ENCODE results near the gene MTAP.
"Not testable (repeated sequence)": the region's sequence is repeated elsewhere in the genome, so short reads cannot be mapped to it uniquely, and the experiment has no call there.

MTAP gene

DNA sequence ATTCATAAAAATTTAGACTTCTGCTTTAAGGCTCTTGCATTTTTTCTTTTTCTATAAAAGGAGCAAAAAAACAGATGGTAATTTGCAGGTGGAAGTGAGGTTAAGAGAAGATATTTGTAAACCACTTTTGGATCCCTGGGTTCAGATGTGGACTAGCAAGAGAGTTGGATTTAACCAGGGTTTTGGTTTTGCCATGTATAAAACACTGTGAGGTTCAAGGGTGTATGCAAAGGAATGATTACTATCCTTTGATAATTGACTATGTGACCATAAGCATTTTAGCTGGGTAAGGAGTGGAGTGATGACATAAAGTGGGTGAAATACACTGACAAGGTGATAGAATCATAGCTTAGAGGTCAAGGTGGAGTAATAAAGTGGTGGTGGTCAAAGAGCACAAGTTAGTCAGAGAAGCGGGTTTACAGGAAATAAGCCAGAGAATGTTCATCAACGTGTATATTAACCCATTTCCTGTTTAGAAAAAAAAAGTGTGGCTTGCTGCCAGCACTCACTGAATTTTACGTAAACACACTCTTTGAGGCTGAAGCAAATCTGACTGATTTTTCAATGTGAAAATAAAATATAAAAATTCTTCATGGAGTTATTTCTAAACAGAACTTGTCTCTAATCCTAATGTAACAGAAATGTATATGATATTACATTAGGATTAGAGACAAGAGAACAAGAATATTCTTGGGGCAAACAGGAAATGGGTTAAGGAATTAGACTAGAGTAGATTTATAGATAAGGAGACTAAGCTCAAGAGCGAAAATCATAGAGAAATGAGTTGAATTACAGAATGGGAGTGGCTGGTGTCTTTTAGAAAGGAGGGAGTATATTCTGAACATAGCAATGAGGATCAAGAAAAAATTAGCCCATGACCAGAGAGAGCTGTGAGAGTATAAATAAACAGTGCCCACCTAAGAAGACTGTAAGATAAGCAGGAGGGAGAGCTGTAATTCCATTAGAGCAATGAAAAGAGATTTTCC lies 117.2 kb downstream of the MTAP start:
- DNase-seq (ENCODE audit: low read depth): peak; percentile 14

DNA sequence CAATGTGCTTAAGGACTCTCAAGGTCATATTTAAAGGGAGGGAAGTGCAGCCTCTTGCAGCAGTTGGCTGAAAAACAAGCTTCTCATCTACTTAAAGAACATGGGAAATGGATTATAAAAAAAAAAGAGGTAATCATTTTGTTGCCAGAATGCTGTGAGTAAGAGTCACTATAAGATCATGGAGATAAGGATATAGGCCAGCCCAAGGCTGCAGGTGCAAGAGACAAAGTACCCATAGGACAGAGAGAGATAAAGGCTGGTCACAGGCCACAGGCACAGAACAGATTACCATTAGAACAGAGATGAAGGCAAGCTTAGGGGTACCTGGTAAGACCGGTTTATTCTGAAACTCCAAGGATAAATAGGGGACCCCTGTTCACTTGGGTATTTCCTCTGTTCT lies 121.3 kb downstream of the MTAP start:
- no peak for DNase-seq (ENCODE audit: low read depth)

DNA sequence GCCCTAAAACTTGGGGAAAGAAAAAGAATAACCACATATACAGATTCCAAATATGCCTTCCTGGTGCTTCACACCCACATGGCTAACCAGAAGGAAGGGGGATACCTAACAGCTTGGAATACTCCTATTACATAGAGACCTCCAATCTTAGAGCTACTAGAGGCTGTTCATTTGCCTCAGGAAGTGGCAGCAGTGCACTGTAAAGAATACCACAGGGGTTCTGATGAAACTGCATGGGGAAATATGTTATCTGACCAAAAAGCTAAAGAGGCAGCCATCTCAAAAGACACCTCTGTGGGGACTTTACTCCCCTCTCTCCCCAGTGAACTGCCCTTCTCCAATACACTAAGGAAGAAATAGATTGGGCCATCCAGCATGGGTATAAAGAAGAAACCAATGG lies 125.3 kb downstream of the MTAP start:
- DNase-seq (ENCODE audit: low read depth): no peak

DNA sequence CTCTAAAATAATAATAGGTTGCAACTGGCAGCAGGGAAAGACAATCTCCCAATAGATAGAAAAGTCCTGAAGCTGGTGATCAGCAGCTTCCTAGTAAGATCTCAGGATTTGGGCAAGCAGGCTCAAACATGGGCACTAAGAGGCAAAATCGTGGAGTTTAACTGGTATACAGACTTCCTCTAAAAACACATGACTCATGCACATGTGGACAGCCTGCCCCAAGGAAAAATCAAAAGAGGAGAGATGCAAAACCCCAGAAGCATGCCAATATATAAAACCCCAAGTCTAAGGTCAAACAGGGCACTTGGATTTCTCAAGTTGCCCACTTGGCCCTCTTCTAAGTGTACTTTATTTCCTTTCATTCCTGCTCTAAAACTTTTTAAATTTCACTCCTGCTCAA lies 129.0 kb downstream of the MTAP start:
- DNase-seq (ENCODE audit: low read depth): no peak

DNA sequence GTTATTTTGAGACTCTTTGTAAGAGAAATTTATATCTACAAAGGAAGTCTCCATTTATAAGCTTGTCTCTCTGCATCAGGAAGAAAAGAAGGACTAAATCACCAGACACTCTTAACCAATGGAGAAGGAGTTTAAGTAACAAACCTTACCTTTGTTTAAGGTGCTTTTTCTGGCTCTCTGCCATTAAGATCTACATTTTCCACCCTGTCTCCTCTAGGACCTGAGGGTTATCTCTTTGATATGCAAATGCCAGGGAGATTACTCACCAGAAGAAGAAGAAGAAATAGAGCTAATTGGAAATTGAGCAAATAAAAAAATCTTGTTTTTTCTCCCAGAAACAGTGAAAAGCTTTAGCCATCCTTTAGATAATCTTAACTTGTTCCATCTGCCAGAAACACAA lies 130.8 kb downstream of the MTAP start:
- no peak for DNase-seq (ENCODE audit: low read depth)

DNA sequence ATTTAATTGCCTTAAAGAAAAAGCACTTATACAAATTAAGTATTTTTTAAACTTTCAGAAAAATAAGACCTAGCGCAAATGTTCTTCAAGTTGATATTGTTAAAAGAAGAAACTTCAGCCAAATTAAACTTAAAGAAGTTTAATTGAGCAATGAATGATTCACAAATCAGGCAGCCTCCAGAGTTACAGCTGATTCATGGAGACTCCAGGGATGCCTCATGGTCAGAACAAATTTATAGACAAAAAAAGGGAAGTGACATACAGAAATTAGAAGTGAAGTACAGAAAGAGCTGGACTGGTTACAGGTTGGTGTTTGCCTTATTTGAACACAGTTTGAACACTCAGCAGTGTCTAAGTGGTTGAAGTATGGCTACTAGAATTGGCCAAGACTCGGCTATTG lies 131.4 kb downstream of the MTAP start:
- DNase-seq (ENCODE audit: low read depth): no peak

DNA sequence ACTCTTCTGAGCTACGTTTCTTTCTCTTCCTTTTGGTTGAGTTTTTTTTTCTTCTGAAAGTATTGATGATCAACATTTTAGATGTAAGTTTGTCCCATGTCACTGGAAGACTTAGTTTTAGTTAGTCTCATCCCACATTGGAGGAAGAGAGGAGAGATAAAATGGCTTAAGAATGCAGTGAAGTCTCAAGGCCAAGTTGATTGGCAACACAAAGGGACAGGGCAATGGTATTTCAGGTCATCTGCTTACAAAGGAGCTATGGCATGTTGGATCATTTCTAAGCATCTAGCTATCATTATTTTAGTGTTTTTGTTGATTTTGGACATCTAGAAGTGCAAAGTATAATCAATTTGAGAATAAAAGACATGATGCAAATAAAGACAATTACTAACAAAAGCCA lies 133.2 kb downstream of the MTAP start:
- no peak for DNase-seq (ENCODE audit: low read depth)

DNA sequence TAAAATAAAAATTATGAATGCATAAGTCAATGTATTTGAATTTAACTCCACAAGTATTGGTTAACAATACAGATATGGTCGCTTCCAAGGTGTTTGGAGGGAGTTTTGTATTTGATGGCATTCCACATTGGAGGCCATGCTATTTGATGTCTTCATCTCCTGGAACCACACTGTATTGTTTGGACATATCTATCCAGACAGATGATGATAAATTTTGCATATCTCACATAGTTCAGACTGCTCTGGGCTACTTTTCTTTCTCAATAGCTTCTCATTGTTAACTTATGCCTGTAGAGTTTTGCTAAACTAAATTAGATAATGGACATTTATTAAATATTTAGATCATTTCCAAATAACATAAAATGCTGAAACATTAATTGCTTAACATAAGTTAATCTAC lies 133.7 kb downstream of the MTAP start:
- no peak for DNase-seq (ENCODE audit: low read depth)

DNA sequence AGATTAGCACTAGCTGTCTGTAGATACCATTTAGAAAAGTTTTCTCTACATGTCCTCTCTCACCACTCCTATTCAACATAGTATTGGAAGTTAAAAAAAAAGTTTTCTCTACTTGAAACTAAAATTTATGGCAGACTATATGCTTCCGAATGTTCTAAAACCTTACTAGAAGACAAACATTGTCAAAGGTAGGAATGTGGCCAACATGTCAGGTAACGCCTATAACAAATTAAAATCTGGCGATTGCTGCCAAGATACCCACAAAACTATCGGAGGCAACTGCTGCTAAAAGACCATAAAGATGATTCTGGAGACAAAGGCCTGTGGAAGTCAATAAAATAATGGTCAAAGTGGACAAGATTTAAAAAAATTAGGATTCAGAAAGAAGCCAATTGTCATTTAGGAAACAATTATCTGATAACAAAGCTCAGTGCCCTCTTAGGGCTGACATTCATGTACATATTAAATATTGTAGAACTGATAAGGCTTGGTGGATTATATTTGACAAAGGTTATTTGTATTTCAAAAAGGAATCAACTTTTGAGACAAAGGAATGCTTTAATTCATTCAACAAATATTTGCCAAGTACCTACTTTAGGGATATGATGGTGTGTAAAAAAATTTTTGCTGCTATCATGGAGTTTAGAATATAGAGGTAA lies 139.0 kb downstream of the MTAP start:
- no peak for DNase-seq (ENCODE audit: low read depth)

DNA sequence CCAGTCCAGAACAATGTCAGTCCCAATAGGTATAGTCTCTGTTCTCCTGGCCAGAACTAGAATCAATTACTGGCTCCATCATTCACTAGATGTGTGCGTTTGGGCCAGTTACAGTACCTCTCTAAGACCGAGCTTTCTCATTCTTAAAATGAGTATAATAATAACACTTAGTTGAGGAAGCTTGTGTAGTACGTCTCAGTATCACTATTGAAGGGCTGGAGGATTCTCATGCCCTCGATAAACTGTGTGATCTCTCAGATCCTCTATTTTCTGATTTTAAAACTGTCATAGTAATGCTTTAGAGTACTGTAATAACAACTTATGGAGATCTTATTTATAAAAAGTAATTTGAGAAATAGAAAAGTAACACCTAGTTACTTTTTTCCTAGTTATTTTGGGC lies 141.0 kb downstream of the MTAP start:
- no peak for DNase-seq (ENCODE audit: low read depth)

DNA sequence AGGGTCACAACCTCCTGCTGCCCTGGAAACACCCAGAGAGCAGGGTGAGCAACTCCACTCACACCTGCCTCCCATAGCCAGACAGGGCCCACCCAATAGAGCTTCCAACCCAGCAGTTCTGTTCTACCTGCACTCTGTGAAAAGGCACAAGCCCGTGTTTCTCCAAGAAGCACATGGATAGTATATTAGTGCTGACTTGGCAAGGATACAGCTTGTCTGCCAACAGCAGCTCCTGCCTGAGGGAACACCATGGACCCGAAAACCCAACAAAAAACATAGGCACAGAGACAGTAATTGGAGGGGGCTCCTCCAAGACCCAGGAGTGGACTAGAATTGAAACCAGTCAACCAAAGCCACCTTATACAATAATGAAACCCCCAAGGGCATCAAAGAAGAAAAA lies 143.2 kb downstream of the MTAP start:
- DNase-seq (ENCODE audit: low read depth): no peak

DNA sequence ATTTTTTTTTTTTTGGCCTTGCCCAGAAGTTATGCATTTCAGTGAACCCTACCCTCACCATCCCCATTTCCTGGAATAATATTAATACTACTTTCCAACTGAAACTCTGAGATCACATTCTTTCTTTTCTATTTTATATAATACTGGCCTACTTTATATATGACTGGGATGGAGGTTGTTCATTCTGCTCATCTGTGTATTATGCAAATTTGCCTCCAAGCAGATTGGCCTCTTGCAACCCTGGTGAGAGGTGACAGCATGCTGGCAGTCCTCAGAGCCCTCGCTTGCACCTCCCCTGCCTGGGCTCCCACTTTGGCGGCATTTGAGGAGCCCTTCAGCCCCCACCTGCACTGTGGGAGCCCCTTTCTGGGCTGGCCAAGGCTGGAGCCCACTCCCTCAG lies 156.4 kb downstream of the MTAP start:
- no peak for DNase-seq (ENCODE audit: low read depth)

DNA sequence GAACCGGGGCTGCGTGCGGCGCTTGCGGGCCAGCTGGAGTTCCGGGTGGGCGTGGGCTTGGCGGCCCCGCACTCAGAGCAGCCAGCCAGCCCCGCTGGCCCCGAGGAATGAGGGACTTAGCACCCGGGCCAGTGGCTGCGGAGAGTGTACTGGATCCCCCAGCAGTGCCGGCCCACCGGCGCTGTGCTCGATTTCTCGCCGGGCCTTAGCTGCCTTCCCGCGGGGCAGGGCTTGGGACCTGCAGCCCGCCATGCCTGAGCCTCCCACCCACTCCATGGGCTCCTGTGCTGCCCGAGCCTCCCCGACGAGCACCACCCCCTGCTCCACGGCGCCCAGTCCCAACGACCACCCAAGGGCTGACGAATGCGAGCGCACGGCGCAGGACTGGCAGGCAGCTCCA lies 156.8 kb downstream of the MTAP start:
- not testable (repeated sequence) for DNase-seq (ENCODE audit: low read depth)

DNA sequence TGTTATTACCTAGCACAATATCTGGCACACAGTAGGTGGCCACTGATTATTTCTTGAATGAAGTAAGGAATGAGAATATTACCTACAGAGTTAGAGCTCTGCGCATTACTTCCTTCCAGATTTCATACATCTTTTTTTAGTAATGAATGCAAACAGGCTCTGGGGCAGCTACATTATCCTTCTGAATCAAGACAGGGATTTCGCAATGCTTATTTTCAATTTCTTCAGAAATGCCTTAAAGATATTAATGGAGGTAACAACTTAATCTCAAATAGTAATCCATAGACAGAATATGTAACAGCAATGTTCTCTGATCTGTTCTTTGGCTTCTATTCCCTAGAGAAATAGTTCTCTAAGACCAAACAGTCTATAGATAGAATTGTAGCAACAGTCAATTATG lies 159.1 kb downstream of the MTAP start:
- DNase-seq (ENCODE audit: low read depth): no peak

DNA sequence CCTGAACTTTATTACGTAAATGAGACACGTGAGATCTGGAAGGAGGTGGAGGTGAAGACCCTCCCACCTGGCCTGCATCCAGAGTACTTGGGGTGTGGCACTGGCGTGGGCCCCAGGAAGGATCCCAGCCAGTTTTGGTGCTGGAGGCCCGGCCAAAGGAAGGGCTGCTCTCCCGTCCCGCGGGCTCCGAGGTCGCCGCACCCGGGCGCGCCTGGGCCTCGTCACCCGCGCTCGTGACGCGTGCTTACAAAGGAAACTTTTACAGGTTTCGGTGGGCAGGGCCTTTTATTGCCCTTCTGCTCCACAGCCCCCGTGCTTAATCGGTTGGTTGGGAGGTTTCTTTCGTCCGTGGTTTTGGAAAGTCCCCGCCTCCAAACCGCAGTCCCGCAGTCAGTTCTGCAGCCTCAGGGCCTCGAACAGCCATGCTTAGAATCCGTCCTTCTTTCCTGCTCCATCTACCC lies 162.5 kb downstream of the MTAP start:
- DNase-seq (ENCODE audit: low read depth): peak; percentile 44

DNA sequence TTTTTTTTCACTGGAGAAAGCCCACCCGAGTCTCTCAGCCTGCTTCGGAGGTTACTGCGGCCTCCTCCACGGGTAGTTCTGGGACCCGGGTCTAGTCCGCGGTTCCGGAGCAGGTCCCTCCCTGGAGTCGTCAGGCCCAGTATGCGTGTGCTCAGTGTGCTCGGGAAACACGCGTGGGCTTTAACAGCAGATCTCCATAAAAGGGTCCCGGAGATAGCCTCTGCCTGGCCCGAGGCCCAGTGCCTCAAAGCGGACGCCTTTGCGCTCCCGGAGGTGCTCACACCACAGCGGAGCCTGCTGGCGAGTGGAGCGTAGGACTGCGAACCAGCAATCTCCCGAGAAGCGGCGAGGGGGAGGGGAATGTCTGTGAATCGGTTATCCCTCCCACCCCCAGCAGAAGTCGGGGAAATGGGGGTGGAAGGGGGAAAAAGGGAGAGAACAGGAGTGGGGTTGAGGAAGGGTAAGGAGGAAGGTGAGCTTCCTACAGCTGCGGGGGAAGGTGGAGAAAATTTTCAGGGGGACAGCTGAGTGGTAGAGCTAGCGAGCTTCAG lies 163.0 kb downstream of the MTAP start:
- no peak for DNase-seq (ENCODE audit: low read depth)

DNA sequence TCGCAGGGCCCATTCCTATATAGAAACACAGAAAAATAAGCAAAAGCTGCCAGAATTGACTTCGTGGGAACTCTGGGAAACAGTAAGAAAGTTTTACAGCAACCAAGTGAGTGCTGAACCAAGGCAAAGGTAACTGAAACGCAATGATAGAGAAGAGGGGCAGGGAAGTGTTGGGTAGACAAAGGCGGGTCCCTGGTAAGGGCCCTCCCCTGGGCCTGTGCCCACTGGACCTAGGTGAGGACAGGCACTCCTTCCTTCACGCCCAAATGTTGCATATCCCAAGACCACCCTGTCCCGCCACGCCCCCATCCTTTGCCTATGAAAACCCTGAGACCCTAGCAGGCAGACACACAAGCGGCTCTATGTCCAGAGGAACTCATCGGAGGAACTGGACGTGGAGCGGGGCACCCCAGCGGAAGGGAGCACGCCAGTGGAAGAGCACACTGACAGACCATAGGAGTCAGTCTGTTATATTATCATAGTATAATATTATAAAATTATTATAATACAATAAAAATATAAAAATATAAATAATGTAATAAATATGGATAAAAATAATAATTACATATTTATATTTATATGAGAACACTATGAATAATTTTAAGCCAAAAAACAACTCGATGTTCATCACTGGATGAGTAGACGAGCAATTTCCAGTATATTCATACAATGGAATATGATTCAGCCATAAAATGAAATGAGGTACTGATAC lies 163.9 kb downstream of the MTAP start:
- no peak for DNase-seq (ENCODE audit: low read depth)

DNA sequence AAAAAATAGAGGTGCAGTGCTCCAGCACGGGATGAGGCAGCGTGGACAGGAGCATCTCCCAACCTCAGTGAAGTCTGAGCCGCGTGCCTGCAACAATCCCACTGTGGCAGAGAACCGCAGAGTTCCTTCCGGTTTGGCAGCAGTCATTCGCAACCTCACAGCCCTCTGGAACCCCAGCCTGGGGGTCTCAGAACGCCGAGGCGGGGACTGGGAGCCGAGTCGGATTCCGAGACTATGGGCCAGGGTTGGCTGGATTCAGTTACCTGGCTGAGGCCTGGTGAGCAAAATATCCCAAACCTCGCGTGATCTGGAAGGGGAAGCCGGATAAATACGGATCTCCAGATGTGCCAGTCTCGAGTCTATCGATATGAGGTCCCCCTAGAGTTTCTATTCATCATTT lies 164.7 kb downstream of the MTAP start:
- DNase-seq (ENCODE audit: low read depth): no peak

DNA sequence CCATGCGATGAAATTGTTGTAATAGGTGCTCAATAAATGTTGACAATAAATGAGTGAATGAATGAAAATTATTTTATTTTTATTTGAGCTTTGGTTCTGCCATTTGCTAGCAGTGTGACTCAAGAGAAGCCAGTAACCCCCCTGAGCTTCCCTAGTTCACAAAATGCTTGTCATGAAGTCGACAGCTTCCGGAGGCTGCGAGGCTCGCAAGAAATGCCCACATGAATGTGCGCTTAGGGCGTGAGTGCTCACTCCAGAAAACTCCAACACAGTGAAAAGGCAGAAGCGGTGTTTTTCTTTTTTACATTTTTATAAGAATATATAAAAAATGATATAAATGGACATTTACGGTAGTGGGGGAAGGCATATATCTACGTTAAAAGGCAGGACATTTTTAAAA lies 165.3 kb downstream of the MTAP start:
- no peak for DNase-seq (ENCODE audit: low read depth)

DNA sequence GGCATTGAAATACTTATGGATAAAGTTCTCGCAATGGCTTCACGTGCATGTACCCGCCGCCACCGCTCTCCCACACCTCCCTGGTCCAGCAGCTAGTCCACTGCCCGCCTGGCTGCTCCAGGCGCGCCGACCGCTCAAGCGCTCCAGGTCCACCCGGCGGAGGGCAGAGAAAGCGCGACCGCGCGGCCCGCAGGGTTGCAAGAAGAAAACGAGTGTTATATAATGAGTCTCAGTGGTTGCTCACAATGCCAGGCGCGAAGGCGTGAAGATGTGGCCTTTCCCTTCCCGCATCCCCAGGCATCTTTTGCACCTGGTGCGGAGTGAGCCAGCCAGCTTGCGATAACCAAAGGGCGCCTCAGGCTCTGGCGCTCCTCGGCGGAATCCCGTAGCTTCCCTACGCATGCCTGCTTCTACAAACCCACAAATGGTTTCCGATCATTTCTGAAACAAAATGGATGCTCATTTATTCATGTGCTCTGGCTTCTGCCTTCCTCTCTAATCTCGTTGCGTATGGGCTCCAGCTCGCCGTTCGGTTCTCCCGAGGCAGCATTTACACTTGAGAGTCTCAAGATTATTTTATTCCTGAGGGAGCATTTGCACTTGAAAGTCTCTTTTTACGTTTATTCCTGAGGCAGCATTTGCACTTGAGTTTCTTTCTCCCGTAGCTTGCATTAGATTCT lies 166.0 kb downstream of the MTAP start:
- DNase-seq (ENCODE audit: low read depth): no peak

DNA sequence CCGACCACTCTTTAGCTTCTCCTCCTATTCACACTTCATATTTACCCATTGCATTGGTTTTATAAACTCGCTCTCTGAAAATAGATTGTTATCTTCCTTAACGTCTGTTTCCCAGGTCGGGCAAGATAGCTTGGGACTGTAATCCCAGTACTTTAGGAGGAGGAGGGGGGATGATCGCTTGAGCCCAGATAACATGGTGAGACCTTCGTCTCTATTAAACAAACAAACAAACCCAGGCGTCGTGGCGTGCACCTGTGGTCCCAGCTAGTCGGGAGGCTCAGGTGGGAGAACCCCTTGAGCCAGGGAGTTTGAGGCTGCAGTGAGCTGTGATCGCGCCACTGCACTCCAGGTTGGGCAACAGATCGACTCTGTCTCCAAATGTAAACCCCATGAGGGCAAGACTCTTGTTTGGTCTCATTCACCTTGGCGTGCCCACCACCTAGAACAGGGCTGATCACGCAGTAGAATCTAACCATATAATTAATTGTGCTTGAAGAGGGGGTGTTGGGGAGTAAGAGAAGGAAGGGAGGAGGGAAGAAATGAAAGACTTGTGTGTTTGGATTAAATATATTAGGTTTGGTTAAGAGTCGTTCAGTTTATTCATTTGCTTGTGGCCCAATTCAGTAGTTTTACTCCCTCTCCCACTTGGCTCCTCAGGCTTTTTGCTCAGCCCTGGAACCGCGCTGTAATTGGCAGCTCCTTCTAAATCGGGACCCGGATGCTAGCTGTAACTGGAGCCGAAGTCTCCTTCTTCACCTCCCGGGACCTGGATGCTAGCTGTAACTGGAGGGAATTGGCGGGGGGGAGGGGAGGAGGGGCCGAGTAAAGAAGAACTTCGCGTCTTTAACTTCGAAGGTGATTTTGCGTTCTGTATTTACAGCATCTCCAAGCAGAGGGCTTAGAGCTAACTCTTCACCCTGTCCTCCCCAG lies 166.8 kb downstream of the MTAP start:
- DNase-seq (ENCODE audit: low read depth): no peak

Data from T follicular helper cell (primary cell).